Activated naive CD4-positive, alpha-beta T cell (primary cell): ENCODE data around the gene ERG.

Source experiments
- DNase-seq, 4 experiments: peaks; one replicate each; lab custom pipeline; 2025; lab: John Stamatoyannopoulos, UW

ERG gene

GRCh38 chr21:38433471-38433870, 64.8 kb downstream of the ERG start:
- DNase-seq: no peak

GRCh38 chr21:38430401-38430984, 67.8 kb downstream of the ERG start:
- DNase-seq: no peak

GRCh38 chr21:38429011-38429410, 69.3 kb downstream of the ERG start:
- no peak for DNase-seq

GRCh38 chr21:38428211-38428610, 70.1 kb downstream of the ERG start:
- DNase-seq: no peak

- no peak for DNase-seq
Measured at GRCh38 chr21:38424305-38425019, 73.8 kb downstream of the ERG start.

GRCh38 chr21:38422082-38422481, 76.2 kb downstream of the ERG start:
- no peak for DNase-seq

- DNase-seq: no peak
Measured at GRCh38 chr21:38420140-38420539, 78.1 kb downstream of the ERG start.

- no peak for DNase-seq
Measured at GRCh38 chr21:38417726-38418125, 80.6 kb downstream of the ERG start.

- DNase-seq: no peak
Measured at GRCh38 chr21:38416791-38417190, 81.5 kb downstream of the ERG start.

- no peak for DNase-seq
Measured at GRCh38 chr21:38413958-38414548, 84.2 kb downstream of the ERG start.

GRCh38 chr21:38410466-38410865, 87.8 kb downstream of the ERG start:
- no peak for DNase-seq

- no peak for DNase-seq
Measured at GRCh38 chr21:38409907-38410306, 88.4 kb downstream of the ERG start.

GRCh38 chr21:38404177-38404576, 94.1 kb downstream of the ERG start:
- no peak for DNase-seq

- no peak for DNase-seq
Measured at GRCh38 chr21:38402795-38403194, 95.5 kb downstream of the ERG start.

- DNase-seq: no peak
Measured at GRCh38 chr21:38402291-38402690, 96.0 kb downstream of the ERG start.

- DNase-seq: no peak
Measured at GRCh38 chr21:38401191-38401926, 96.9 kb downstream of the ERG start.

GRCh38 chr21:38400195-38400919, 97.9 kb downstream of the ERG start:
- DNase-seq: no peak

GRCh38 chr21:38399103-38399502, 99.2 kb downstream of the ERG start:
- DNase-seq: no peak

- DNase-seq: no peak
Measured at GRCh38 chr21:38396325-38396724, 102.0 kb downstream of the ERG start.

- DNase-seq: no peak
Measured at GRCh38 chr21:38395581-38395980, 102.7 kb downstream of the ERG start.

- no peak for DNase-seq
Measured at GRCh38 chr21:38392661-38393060, 105.6 kb downstream of the ERG start.

- DNase-seq: no peak
Measured at GRCh38 chr21:38389896-38390295, 108.4 kb downstream of the ERG start.
